ENCODE data around the gene SPATC1L.
A peak's percentile ranks its signal among the peaks of the same experiment; 100 is the strongest.

The SPATC1L gene

GRCh38 chr21:46155514-46156377, 28.5 kb downstream of the SPATC1L start, which contains the start of gene FTCD:
FTCD (minus strand) TSS chr21:46155579; CDS start chr21:46155523, 56 bp downstream.
- Histone ChIP-seq H3K27me3 (ENCODE audit: control insufficient read depth in 5 of 5, insufficient read depth in 4 of 5, low read length in 5 of 5) (peaks cover 0 to 7% (median 0%) of the 10 kb centered on the region in 5 donors), H3K9me3 (ENCODE audit: control insufficient read depth in 5 of 5, low read length in 5 of 5) (no peaks in the 10 kb centered on the region), H3K27ac (ENCODE audit: low read depth, low read length) (no peak within 1 kb of the TSS), H3K4me3 (ENCODE audit: low read depth in 1 of 5, low read length in 5 of 5) (no peak within 1 kb of the TSS), H3K4me1 (ENCODE audit: control insufficient read depth in 5 of 5, insufficient read depth in 5 of 5, low read length in 5 of 5) (peaks cover 0 to 13% (median 12%) of the 10 kb centered on the region in 5 donors), H3K36me3 (ENCODE audit: control insufficient read depth in 5 of 5, insufficient read depth in 5 of 5, low read length in 5 of 5) (no peaks in the 10 kb centered on the region), H3K9ac (ENCODE audit: low read length in 5 of 5) (no peak within 1 kb of the TSS)

GRCh38 chr21:46154955-46155513, 29.2 kb downstream of the SPATC1L start:
- H3K27ac ChIP-seq (ENCODE audit: low read depth, low read length): no peak overlapping the region
- no peaks in the 10 kb centered on the region for H3K36me3 ChIP-seq (ENCODE audit: control insufficient read depth in 5 of 5, insufficient read depth in 5 of 5, low read length in 5 of 5)
- H3K4me3 ChIP-seq (ENCODE audit: low read depth in 1 of 5, low read length in 5 of 5): no peak overlapping the region
- peaks cover 0 to 8% (median 3%) of the 10 kb centered on the region in 5 donors for H3K27me3 ChIP-seq (ENCODE audit: control insufficient read depth in 5 of 5, insufficient read depth in 4 of 5, low read length in 5 of 5)
- no peaks in the 10 kb centered on the region for H3K9me3 ChIP-seq (ENCODE audit: control insufficient read depth in 5 of 5, low read length in 5 of 5)
- no peak overlapping the region for H3K9ac ChIP-seq (ENCODE audit: low read length in 5 of 5)
- peaks cover 0 to 13% (median 12%) of the 10 kb centered on the region in 5 donors for H3K4me1 ChIP-seq (ENCODE audit: control insufficient read depth in 5 of 5, insufficient read depth in 5 of 5, low read length in 5 of 5)

- H3K9ac ChIP-seq (ENCODE audit: low read length in 5 of 5): no peak overlapping the region
- no peak overlapping the region for H3K4me3 ChIP-seq (ENCODE audit: low read depth in 1 of 5, low read length in 5 of 5)
- no peak overlapping the region for H3K27ac ChIP-seq (ENCODE audit: low read depth, low read length)
- H3K36me3 ChIP-seq (ENCODE audit: control insufficient read depth in 5 of 5, insufficient read depth in 5 of 5, low read length in 5 of 5): no peaks in the 10 kb centered on the region
- H3K4me1 ChIP-seq (ENCODE audit: control insufficient read depth in 5 of 5, insufficient read depth in 5 of 5, low read length in 5 of 5): peaks cover 0 to 13% (median 12%) of the 10 kb centered on the region in 5 donors
- peaks cover 0 to 8% (median 3%) of the 10 kb centered on the region in 5 donors for H3K27me3 ChIP-seq (ENCODE audit: control insufficient read depth in 5 of 5, insufficient read depth in 4 of 5, low read length in 5 of 5)
- H3K9me3 ChIP-seq (ENCODE audit: control insufficient read depth in 5 of 5, low read length in 5 of 5): no peaks in the 10 kb centered on the region
Measured at GRCh38 chr21:46154155-46154954, 29.9 kb downstream of the SPATC1L start.

- Histone ChIP-seq H3K4me1 (ENCODE audit: control insufficient read depth in 5 of 5, insufficient read depth in 5 of 5, low read length in 5 of 5) (peaks cover 0 to 13% (median 12%) of the 10 kb centered on the region in 5 donors), H3K36me3 (ENCODE audit: control insufficient read depth in 5 of 5, insufficient read depth in 5 of 5, low read length in 5 of 5) (no peaks in the 10 kb centered on the region), H3K4me3 (ENCODE audit: low read depth in 1 of 5, low read length in 5 of 5) (peak overlapping the region in 4 of 5 donors; percentile 6 to 56 (median 38)), H3K27me3 (ENCODE audit: control insufficient read depth in 5 of 5, insufficient read depth in 4 of 5, low read length in 5 of 5) (peaks cover 0 to 8% (median 3%) of the 10 kb centered on the region in 5 donors), H3K27ac (ENCODE audit: low read depth, low read length) (no peak overlapping the region), H3K9me3 (ENCODE audit: control insufficient read depth in 5 of 5, low read length in 5 of 5) (no peaks in the 10 kb centered on the region), H3K9ac (ENCODE audit: low read length in 5 of 5) (peak overlapping the region in 2 of 5 donors; percentile 35 to 64)
Measured at GRCh38 chr21:46153247-46154154, 30.8 kb downstream of the SPATC1L start.

GRCh38 chr21:46152927-46153246, 31.4 kb downstream of the SPATC1L start:
- Histone ChIP-seq H3K27ac (ENCODE audit: low read depth, low read length) (no peak overlapping the region), H3K4me1 (ENCODE audit: control insufficient read depth in 5 of 5, insufficient read depth in 5 of 5, low read length in 5 of 5) (peaks cover 0 to 13% (median 12%) of the 10 kb centered on the region in 5 donors), H3K27me3 (ENCODE audit: control insufficient read depth in 5 of 5, insufficient read depth in 4 of 5, low read length in 5 of 5) (peaks cover 0 to 8% (median 3%) of the 10 kb centered on the region in 5 donors), H3K9ac (ENCODE audit: low read length in 5 of 5) (peak overlapping the region in 1 of 5 donors; percentile 35), H3K9me3 (ENCODE audit: control insufficient read depth in 5 of 5, low read length in 5 of 5) (no peaks in the 10 kb centered on the region), H3K36me3 (ENCODE audit: control insufficient read depth in 5 of 5, insufficient read depth in 5 of 5, low read length in 5 of 5) (no peaks in the 10 kb centered on the region), H3K4me3 (ENCODE audit: low read depth in 1 of 5, low read length in 5 of 5) (peak overlapping the region in 3 of 5 donors; percentile 31 to 46 (median 33))

GRCh38 chr21:46151989-46152926, 32.0 kb downstream of the SPATC1L start:
- Histone ChIP-seq H3K9ac (ENCODE audit: low read length in 5 of 5) (no peak overlapping the region), H3K27ac (ENCODE audit: low read depth, low read length) (no peak overlapping the region), H3K4me3 (ENCODE audit: low read depth in 1 of 5, low read length in 5 of 5) (no peak overlapping the region)

GRCh38 chr21:46151261-46151988, 32.8 kb downstream of the SPATC1L start:
- peaks cover 0 to 8% (median 3%) of the 10 kb centered on the region in 5 donors for H3K27me3 ChIP-seq (ENCODE audit: control insufficient read depth in 5 of 5, insufficient read depth in 4 of 5, low read length in 5 of 5)
- H3K9me3 ChIP-seq (ENCODE audit: control insufficient read depth in 5 of 5, low read length in 5 of 5): no peaks in the 10 kb centered on the region
- no peaks in the 10 kb centered on the region for H3K36me3 ChIP-seq (ENCODE audit: control insufficient read depth in 5 of 5, insufficient read depth in 5 of 5, low read length in 5 of 5)
- no peak overlapping the region for H3K4me3 ChIP-seq (ENCODE audit: low read depth in 1 of 5, low read length in 5 of 5)
- H3K9ac ChIP-seq (ENCODE audit: low read length in 5 of 5): no peak overlapping the region
- peaks cover 0 to 13% (median 12%) of the 10 kb centered on the region in 5 donors for H3K4me1 ChIP-seq (ENCODE audit: control insufficient read depth in 5 of 5, insufficient read depth in 5 of 5, low read length in 5 of 5)
- no peak overlapping the region for H3K27ac ChIP-seq (ENCODE audit: low read depth, low read length)

More at GRCh38 chr21:46151989-46152926, 32.0 kb downstream of the SPATC1L start:
- no peaks in the 10 kb centered on the region for H3K9me3 ChIP-seq (ENCODE audit: control insufficient read depth in 5 of 5, low read length in 5 of 5)
- peaks cover 0 to 8% (median 3%) of the 10 kb centered on the region in 5 donors for H3K27me3 ChIP-seq (ENCODE audit: control insufficient read depth in 5 of 5, insufficient read depth in 4 of 5, low read length in 5 of 5)
- no peaks in the 10 kb centered on the region for H3K36me3 ChIP-seq (ENCODE audit: control insufficient read depth in 5 of 5, insufficient read depth in 5 of 5, low read length in 5 of 5)
- peaks cover 0 to 13% (median 12%) of the 10 kb centered on the region in 5 donors for H3K4me1 ChIP-seq (ENCODE audit: control insufficient read depth in 5 of 5, insufficient read depth in 5 of 5, low read length in 5 of 5)

GRCh38 chr21:46150491-46151121, 33.7 kb downstream of the SPATC1L start:
- H3K9me3 ChIP-seq (ENCODE audit: control insufficient read depth in 5 of 5, low read length in 5 of 5): no peaks in the 10 kb centered on the region
- H3K27ac ChIP-seq (ENCODE audit: low read depth, low read length): no peak overlapping the region
- H3K27me3 ChIP-seq (ENCODE audit: control insufficient read depth in 5 of 5, insufficient read depth in 4 of 5, low read length in 5 of 5): peaks cover 0 to 8% (median 3%) of the 10 kb centered on the region in 5 donors
- peaks cover 0 to 13% (median 12%) of the 10 kb centered on the region in 5 donors for H3K4me1 ChIP-seq (ENCODE audit: control insufficient read depth in 5 of 5, insufficient read depth in 5 of 5, low read length in 5 of 5)
- no peak overlapping the region for H3K4me3 ChIP-seq (ENCODE audit: low read depth in 1 of 5, low read length in 5 of 5)
- no peaks in the 10 kb centered on the region for H3K36me3 ChIP-seq (ENCODE audit: control insufficient read depth in 5 of 5, insufficient read depth in 5 of 5, low read length in 5 of 5)
- H3K9ac ChIP-seq (ENCODE audit: low read length in 5 of 5): no peak overlapping the region
